ENCODE results near the gene SSNA1.

DNA sequence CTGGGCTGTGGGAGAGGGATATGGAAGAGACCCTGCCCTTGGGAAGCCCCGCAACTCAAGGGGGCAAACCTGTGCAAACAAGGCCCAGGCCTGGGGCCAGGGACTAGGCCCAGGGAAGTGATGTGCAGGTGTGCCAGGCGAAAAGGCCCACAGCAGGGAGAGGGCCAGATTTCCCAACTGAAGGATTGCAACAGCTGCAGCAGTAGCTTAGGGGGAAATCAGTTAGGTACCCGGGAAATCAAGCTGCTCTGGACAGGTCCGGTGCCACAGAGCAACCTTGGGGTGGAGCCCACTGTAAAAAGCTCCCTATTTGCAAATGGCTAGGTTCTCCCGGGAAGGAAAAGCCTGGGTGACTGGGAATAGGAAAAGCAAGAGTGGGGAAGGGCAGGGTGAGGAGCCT lies 39.1 kb upstream of the SSNA1 start:
- TF ChIP-seq, protein P1, sequence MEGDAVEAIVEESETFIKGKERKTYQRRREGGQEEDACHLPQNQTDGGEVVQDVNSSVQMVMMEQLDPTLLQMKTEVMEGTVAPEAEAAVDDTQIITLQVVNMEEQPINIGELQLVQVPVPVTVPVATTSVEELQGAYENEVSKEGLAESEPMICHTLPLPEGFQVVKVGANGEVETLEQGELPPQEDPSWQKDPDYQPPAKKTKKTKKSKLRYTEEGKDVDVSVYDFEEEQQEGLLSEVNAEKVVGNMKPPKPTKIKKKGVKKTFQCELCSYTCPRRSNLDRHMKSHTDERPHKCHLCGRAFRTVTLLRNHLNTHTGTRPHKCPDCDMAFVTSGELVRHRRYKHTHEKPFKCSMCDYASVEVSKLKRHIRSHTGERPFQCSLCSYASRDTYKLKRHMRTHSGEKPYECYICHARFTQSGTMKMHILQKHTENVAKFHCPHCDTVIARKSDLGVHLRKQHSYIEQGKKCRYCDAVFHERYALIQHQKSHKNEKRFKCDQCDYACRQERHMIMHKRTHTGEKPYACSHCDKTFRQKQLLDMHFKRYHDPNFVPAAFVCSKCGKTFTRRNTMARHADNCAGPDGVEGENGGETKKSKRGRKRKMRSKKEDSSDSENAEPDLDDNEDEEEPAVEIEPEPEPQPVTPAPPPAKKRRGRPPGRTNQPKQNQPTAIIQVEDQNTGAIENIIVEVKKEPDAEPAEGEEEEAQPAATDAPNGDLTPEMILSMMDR (IDR thresholded peaks at IDR 0.05), result no peak
- no peak for TF ChIP-seq EP300 (IDR thresholded peaks at IDR 0.05)

Measured in tibial nerve (tissue), 4 donors.